ENCODE results near the gene GTPBP8. TPM values are rescaled to one million over a fixed set of nuclear protein-coding genes. Genes with fewer than 3 reads are reported as not detected.

GTPBP8 gene
- total RNA-seq, 1 donor from 2014 or later = 19.2 TPM

GRCh38 chr3:113051302-113051711, 60.5 kb downstream of the GTPBP8 start:
- TF ChIP-seq POLR2A (IDR thresholded peaks at IDR 0.05) (no peak), CTCF (IDR thresholded peaks at IDR 0.05) (peak; percentile 82 to 99 (median 98)), POLR2AphosphoS5 (IDR thresholded peaks at IDR 0.05; ENCODE audit: insufficient read depth in 1 of 2, low read depth in 1 of 2) (peak in 1 of 2 donors; percentile 82)
- intact Hi-C loops (cut with DNase I) = loop anchor here (5.0 kb wide), 1 partner anchor 236 kb away; no protein-coding TSS in a partner anchor
- H3K27me3 ChIP-seq = no peaks in the 10 kb centered on the region
- no peaks in the 10 kb centered on the region for H3K36me3 ChIP-seq
- H3K27ac ChIP-seq = peak overlapping the region; percentile 14
- DNase-seq (ENCODE audit: extremely low spot score in 2 of 2) = peak in 1 of 2 donors; percentile 92
- peaks cover 16% of the 10 kb centered on the region for H3K4me1 ChIP-seq
- H3K4me3 ChIP-seq = no peak overlapping the region
- no peaks in the 10 kb centered on the region for H3K9me3 ChIP-seq

Other genes with a start within 250 kb of the GTPBP8 start
- not detected for gene CD200R1L, start 144.1 kb upstream of the GTPBP8 start, total RNA-seq
- gene CD200R1, start 15.9 kb upstream of the GTPBP8 start, total RNA-seq = 0.49 TPM
- 93.1 TPM for gene BOC, start 220.6 kb downstream of the GTPBP8 start, total RNA-seq

Data from vagina (tissue), 2 donors.